ENCODE data around the gene MGAT1.
"Not testable (repeated sequence)": the region's sequence is repeated elsewhere in the genome, so short reads cannot be mapped to it uniquely, and the experiment has no call there.

The MGAT1 gene

DNA sequence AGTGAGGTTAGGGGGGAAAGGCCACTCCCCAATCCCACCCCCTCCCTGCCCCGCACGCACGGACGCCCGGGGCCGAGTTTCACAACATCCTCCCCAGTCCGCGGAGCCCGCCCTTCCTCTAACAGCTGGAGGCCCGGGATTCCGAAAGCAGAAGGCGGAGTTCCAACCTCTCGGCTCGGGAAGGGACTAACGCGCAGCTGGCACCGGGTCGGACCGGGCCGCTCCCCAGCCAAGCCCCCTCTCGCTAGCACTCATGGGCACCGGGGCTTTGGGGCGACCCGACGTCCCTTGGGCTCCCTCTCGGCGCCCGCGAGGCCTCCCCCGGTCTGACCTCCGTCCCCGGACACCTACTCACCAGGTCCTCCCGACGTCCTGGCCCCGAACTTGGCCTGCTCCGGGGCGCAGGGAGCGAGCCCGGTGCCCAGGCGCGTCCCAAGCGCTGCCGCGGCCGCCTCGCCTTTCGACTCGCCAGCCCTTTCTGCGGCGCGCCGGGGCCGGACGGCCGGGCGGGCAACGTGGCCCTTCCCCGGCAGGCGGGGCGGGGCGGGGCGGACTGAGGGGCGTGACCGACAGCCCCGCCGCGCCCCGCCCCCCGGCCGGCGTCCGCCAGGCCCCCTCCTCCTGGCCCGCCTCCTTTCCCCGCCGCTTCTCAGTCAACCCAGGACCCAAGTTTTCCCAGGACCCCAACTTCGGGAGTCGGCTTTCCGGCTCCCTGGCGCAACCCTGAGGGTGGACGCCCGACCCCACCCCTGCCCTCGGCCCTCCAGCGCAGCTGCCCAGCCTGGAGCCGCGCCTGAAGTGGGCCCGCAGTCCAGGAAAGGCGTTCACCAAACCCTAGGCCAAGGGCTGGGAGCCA lies at the start of gene MGAT1:
Gene MGAT1 (minus strand): TSS at position 482 of the 856 bp plus-strand sequence. CDS start 9,835 bp downstream, outside the sequence.
- DNase-seq = peak in 3 of 4 experiments; percentile 43 to 72 (median 47)

- no peak for DNase-seq
Measured at GRCh38 chr5:180850434-180851078, 48.0 kb upstream of the MGAT1 start.

GRCh38 chr5:180849827-180850226 lies 47.2 kb upstream of the MGAT1 start:
- DNase-seq = no peak

GRCh38 chr5:180848878-180849277 lies 46.3 kb upstream of the MGAT1 start:
- DNase-seq = no peak

DNA sequence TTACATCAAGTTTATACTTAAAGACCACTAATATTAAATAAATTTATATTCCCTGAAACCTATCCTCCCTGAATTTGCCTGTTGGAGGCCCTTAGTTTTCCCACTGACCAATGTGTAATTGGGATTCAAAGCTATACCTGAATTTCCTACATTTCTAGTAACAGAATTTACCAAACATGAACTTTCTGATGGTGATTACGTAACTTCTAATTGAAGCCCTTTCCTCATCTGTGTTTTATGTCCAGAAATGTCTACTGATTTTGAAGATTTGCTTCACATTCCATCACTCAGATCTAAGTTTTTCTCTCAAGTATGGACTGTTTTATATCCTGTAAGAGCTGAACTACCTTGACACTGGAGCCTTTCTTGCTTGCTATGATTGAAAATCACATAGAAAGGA lies 45.7 kb upstream of the MGAT1 start:
- no peak for DNase-seq

- no peak for DNase-seq
Measured at GRCh38 chr5:180847026-180847425, 44.4 kb upstream of the MGAT1 start.

- no peak for DNase-seq
Measured at GRCh38 chr5:180844858-180845257, 42.3 kb upstream of the MGAT1 start.

GRCh38 chr5:180844432-180844831 lies 41.8 kb upstream of the MGAT1 start:
- no peak for DNase-seq

DNA sequence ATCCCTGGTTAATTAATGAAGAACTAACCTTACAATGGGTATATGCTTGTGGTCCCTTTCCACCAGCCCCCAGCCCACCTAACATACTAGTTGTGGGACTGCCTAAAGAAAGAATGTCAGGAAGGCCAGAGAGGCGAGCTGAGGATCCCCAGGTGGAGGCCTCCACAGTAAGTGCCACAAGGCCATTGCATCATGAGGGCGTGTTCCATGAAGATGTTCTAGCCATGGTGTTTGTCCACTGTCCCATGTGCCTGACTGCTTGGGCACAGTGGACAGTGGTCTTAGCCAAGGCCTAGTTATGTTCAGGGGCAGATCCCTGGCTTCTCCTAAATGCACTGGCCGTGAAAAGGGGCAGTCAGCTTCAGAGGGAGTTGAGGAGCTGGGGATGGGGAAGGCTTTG lies 37.3 kb upstream of the MGAT1 start:
- DNase-seq = no peak

- no peak for DNase-seq
Measured at GRCh38 chr5:180839227-180839626, 36.6 kb upstream of the MGAT1 start.

DNA sequence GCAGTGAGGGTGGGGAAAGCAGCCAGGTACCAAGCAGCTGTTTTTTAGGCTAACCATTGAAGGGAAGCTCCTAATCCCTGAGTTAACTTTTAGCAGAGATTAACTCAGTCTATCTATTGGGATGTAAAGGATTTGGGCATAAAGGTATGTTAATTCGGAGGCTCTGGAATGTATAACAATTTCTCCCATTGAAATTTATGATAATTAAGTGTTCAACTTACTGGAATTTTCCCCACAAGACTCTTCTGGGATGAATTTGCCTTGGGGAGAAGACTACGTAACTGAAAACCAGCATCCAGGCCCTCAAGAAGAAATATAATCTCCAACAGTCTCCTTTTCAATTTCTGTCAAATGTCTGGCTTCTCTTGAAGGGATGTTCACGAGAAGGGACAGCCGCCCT lies 34.9 kb upstream of the MGAT1 start:
- DNase-seq = no peak

DNA sequence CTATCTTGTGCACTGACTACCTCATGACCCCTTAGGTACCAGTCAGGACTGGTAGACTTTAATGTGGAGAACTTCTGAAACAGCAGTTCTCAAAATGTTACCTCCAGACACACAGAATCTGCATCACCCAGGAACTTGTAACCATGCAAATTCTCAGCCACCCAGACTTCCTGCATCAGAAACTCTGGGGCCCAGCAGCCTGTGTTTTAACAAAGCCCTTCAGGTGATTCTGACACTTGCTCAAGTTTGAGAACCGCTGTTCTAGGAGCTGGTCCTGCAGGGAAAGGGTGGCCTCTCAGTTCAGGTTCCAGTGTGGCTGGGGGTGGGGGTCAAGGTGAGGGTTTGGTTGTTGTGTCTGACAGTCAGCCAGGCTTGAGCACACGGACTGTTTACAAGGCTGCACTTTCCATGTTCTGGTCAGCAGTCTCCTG lies 30.0 kb upstream of the MGAT1 start:
- DNase-seq = peak in 1 of 4 experiments; percentile 21

GRCh38 chr5:180831139-180832093 lies 28.8 kb upstream of the MGAT1 start:
- DNase-seq = peak; percentile 46 to 75 (median 64)

- DNase-seq = peak; percentile 42 to 72 (median 63)
Measured at GRCh38 chr5:180830253-180831138, 27.9 kb upstream of the MGAT1 start.

DNA sequence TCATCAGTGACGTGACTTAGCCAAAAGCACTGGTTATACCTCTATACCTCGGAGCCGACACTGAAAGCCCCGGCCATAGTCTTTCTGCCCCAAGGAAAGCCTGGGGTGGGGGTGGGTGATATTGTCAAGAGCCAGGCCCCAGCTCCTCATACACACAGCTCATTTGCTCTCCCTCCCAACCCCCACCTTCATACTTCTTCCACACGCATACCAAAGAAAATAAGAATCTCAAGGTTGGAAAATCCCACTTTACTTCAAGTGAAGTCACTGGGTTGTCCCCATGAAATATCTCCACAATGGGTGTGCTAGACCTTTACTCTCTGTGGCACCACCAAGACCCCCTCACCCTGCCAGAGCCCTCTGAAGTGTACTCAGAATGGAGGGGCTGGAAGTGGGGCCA lies 27.1 kb upstream of the MGAT1 start:
- DNase-seq = no peak

GRCh38 chr5:180828756-180829531 lies 26.3 kb upstream of the MGAT1 start:
- not testable (repeated sequence) for DNase-seq

DNA sequence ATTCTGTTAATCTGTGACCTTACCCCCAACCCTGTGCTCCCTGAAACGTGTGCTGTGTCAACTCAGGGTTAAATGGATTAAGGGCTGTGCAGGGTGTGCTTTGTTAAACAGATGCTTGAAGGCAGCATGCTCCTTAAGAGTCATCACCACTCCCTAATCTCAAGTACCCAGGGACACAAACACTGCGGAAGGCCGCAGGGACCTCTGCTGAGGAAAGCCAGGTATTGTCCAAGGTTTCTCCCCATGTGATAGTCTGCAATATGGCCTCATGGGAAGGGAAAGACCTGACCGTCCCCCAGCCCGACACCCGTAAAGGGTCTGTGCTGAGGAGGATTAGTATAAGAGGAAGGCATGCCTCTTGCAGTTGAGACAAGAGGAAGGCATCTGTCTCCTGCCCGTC lies 24.8 kb upstream of the MGAT1 start:
- not testable (repeated sequence) for DNase-seq

- DNase-seq = no peak
Measured at GRCh38 chr5:180825768-180826525, 23.3 kb upstream of the MGAT1 start.

DNA sequence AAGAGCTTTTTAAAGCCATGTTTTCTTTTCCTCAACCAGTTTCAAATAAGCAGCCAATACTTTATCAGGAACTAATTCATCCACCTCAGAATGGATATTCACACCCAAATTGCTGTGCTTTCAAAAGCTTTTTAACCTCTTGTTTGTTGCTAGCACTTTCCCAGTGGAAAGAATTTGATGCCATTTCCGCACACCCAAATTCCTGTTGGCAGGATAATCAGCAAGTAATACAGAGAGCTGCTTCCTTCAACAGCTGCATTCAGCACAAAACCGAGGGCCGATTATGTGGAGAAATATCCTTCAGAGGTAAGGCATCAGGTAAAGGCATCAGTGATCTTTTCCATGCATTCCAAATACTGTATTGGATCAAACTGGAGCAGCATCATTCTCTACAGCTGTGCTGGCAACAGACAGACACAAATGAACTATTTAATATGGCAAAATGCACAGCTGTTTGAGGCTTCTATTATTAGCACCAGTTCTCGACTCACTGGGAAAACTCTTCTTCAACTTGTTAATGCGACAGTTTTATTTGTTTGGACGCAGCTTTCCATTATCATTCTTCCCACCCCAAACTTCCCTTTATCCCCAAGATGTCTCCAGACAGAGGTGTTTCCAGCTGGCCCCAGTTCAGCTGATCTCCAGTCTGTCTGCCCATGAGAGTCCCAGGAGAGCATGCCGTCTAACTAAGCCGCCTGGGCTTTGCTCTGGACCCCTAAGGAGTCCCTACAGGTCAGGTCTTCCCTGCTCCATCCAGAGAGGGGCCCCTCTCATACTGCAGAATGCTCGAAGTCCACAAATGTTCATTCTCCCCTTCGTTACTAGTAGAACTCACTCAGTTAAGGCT lies 22.2 kb upstream of the MGAT1 start:
- no peak for DNase-seq

Data from activated naive CD4-positive, alpha-beta T cell (primary cell).